CD4-positive, alpha-beta T cell treated with Interleukin-4 for 4 hours (primary cell): ENCODE results near the gene CARD18.
"Not testable (repeated sequence)": the region's sequence is repeated elsewhere in the genome, so short reads cannot be mapped to it uniquely, and the experiment has no call there.

Source experiments
- DNase-seq: peaks from one replicate; pipeline ENCODE4 v3.0.0-alpha.2; 2020

The CARD18 gene

GRCh38 chr11:105132716-105133511 lies 6.7 kb downstream of the CARD18 start:
- no peak for DNase-seq

- no peak for DNase-seq
Measured at GRCh38 chr11:105130189-105130813, 9.3 kb downstream of the CARD18 start.

GRCh38 chr11:105124756-105125155 lies 14.8 kb downstream of the CARD18 start:
- no peak for DNase-seq

GRCh38 chr11:105111145-105111944 lies 28.2 kb downstream of the CARD18 start:
- no peak for DNase-seq

GRCh38 chr11:105110688-105111030 lies 28.9 kb downstream of the CARD18 start:
- DNase-seq, result no peak

- no peak for DNase-seq
Measured at GRCh38 chr11:105109855-105110687, 29.5 kb downstream of the CARD18 start.

- no peak for DNase-seq
Measured at GRCh38 chr11:105109321-105109720, 30.2 kb downstream of the CARD18 start.

- DNase-seq, result no peak
Measured at GRCh38 chr11:105108247-105108646, 31.3 kb downstream of the CARD18 start.

GRCh38 chr11:105107226-105107825 lies 32.2 kb downstream of the CARD18 start:
- DNase-seq, result not testable (repeated sequence)

- DNase-seq, result no peak
Measured at GRCh38 chr11:105106140-105106539, 33.4 kb downstream of the CARD18 start.

GRCh38 chr11:105104292-105104691 lies 35.3 kb downstream of the CARD18 start:
- no peak for DNase-seq

- no peak for DNase-seq
Measured at GRCh38 chr11:105103336-105103735, 36.2 kb downstream of the CARD18 start.

- not testable (repeated sequence) for DNase-seq
Measured at GRCh38 chr11:105102079-105102581, 37.4 kb downstream of the CARD18 start.

- DNase-seq, result peak; percentile 18
Measured at GRCh38 chr11:105100981-105101630, 38.5 kb downstream of the CARD18 start.

GRCh38 chr11:105100206-105100605 lies 39.4 kb downstream of the CARD18 start:
- peak; percentile 81 for DNase-seq

GRCh38 chr11:105099594-105099993 lies 40.0 kb downstream of the CARD18 start:
- peak; percentile 39 for DNase-seq

GRCh38 chr11:105092256-105093239 lies 47.0 kb downstream of the CARD18 start:
- DNase-seq, result no peak
